NCI-H2171 treated with DMSO at 0.1 percent for 48 hours (cell line): Measurements from ENCODE around the gene GSX1.
A peak's percentile ranks its signal among the peaks of the same experiment; 100 is the strongest.
"Not testable (repeated sequence)": the region's sequence is repeated elsewhere in the genome, so short reads cannot be mapped to it uniquely, and the experiment has no call there.

Source experiments
- DNase-seq: peaks from one replicate; lab custom pipeline; 2025; lab: John Stamatoyannopoulos, UW

Gene GSX1

DNA sequence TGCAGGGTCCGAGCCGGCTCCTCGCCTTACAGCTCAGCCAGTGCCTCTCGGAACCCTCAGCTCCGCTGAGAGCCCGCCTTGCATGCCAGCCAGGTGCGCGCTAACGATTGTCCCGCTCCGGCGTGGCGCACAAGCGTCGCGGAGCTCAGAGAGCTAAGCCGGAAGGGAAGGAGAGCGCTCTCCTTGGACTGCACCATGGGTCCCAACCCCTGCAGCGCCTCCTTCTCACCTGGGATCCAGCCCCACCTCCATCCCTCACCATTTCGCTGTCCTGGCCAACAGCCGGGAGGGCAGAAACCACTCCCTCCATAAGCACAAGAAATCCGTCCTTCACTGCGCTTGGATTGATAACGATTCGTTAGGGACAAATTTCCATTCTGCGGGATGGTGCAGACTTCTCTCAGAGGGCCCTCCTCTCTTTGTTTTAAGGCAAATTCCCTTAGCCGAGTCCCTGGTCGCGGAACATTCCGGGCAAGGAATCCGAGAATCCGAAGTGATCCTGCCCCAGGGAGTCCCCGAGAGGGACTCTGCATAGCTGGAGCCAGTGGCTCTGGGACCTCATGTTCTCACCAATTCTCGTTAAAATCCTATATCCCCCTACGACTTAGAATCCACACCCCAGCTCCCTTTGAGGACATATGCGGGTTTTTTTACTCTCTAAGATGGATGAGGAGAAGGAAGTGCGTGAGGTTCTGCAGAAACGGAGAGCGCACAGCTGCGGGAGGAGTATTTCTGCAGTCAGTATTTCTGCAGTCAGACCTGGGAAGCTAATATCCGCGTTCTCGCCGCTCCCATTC is 2.8 kb downstream of the GSX1 start:
- no peak for DNase-seq

- DNase-seq, result no peak
Measured at GRCh38 chr13:27795718-27796019, 3.4 kb downstream of the GSX1 start.

- DNase-seq, result no peak
Measured at GRCh38 chr13:27796544-27797227, 4.4 kb downstream of the GSX1 start.

DNA sequence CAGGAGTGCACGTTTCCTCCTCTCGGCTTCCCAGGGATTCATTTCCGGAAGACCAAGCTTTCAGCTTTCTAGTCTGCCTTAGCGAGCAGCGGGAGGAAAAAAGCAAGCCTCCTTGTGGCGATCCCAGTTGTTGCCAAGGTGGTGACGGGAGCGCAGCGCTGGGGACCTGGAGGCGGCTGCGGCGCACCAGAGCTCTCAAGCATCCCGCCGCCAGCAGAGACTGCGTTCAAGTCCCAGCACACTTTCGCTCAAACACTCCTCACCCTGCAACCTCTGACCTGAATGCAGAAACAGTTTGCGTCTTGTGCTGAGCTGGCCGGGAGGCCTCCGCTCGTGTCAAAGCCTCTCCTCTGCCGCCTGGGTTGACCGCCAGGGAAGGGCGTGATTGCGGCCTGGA is 4.9 kb downstream of the GSX1 start:
- peak; percentile 8 for DNase-seq

DNA sequence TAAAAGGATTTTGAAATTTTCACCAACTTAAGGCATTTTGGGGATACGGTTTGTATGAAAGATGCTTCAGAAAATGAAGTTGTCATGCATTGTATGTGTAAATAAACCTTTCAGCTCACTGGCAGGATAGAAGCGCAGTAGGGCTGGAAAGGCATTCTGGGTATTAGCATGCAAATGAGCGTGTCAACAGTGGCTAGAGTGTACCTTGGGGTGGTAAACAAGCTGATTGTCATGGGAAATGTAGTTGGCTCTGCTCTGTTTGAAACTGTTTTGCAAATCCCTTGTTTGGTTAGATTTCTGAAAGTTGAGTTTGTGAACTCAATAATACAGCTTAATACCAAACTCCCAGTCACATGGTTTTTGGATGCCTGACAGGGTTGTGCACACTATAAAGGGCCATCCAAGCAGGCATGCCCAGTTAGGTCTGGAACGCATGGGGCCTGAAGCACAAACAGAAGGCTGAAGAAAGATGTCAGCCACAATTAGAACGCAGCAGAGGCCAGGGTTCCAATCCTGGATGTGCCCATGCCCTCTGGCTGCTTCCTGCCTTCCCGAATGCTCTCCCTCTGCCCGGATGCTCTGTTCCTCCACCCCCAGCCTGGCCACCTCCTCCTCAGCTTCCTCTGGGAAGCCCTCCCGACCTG is 14.6 kb downstream of the GSX1 start:
- no peak for DNase-seq

- no peak for DNase-seq
Measured at GRCh38 chr13:27808851-27809550, 16.7 kb downstream of the GSX1 start.

DNA sequence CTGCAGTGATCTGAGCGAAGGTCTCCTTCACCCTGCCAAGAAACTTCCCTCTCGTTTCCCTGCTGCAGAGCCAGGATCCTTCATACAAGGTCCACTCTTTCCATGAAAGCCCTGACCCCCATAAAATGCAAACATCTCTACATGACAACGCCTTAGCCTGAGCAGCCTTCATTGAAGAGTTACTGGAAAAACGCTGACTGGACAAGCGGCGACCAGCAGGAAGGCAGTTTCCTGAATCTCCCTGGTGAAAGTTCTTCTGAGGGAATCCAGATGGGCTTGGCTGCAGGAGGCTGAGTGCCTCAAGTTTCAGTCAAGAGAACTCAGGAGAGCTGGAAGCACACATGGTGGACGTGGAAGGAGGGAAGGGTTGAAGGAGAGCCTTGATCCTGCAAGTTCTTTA is 17.7 kb downstream of the GSX1 start:
- no peak for DNase-seq

- no peak for DNase-seq
Measured at GRCh38 chr13:27810461-27810860, 18.2 kb downstream of the GSX1 start.

DNA sequence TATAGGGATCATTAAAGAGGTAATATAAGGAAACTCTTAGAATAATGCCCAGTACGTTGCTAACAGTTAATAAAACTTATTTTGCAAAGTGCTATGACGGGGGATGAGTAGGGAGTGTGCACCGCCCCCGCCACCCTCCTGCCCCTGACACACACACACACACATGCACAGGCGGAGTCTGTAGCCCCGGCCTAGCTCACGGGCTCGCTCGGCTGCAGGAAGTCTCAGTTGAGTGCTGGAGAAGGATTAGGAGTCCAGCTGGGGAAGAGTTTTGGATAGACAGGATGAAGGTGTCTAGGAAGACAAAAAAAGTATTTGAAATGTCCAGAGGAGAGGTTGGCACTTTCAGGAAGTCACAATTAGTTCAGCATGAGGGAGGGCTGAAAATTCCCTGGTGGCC is 21.5 kb downstream of the GSX1 start:
- DNase-seq, result no peak

GRCh38 chr13:27817832-27818231 is 25.5 kb downstream of the GSX1 start:
- DNase-seq, result not testable (repeated sequence)

- no peak for DNase-seq
Measured at GRCh38 chr13:27820524-27821482, 28.5 kb downstream of the GSX1 start.

- no peak for DNase-seq
Measured at GRCh38 chr13:27821566-27821965, 29.3 kb downstream of the GSX1 start.

- no peak for DNase-seq
Measured at GRCh38 chr13:27822258-27822872, 30.1 kb downstream of the GSX1 start.

GRCh38 chr13:27822873-27823311 is 30.6 kb downstream of the GSX1 start:
- no peak for DNase-seq

DNA sequence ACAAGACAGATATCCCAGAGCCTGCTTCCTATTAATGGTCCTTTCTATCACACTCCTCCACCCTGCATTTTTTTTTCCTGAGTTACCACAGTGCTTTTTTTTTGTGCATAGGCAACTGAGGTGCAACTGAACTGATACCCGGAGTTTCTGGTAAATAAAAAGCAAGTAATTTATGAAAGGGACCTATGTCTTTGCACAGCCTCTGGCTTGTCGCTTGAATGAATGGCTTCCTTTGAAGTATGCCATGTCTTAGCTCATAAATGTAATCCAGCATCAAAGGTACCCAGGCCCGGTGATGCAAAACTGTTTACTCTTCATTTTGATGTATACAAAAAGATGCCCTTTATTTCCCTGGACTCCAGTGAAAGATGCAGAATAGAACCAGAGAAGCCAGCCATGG is 31.8 kb downstream of the GSX1 start:
- no peak for DNase-seq

DNA sequence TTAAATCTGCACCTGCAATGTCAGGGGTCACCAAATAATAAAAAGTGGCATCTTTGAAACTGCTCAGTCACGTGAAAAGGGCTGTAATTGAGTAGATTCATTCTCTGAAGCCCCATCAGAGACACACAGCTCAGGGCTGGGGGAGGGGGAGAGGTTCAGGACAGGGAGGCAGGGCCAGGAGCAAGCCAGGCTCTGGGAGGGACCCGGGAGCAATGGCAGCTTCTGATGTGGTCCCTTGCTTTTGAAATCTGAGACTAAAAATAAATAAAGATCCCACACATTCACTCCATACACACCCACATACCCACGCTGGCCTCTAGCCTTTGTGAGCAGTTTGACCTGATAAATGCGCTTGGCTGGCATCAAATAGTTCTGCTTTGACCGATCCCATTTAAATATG is 32.8 kb downstream of the GSX1 start:
- DNase-seq, result no peak

GRCh38 chr13:27826379-27827353 is 34.4 kb downstream of the GSX1 start:
- peak; percentile 49 for DNase-seq

GRCh38 chr13:27827646-27828045 is 35.4 kb downstream of the GSX1 start:
- no peak for DNase-seq

- no peak for DNase-seq
Measured at GRCh38 chr13:27830010-27830409, 37.7 kb downstream of the GSX1 start.

- DNase-seq, result no peak
Measured at GRCh38 chr13:27833206-27833605, 40.9 kb downstream of the GSX1 start.
